Esophagus squamous epithelium (tissue), 4 donors: ENCODE results near the gene FIGN.

Experiments
- POLR2A ChIP-seq, 4 donors: fragments of 450-650 bp; IDR thresholded peaks; one replicate each; pipeline ENCODE4 v1.6.1; 2017; ENCODE audit warnings: antibody characterized with exemption in 4 of 4, mild to moderate bottlenecking in 4 of 4, moderate library complexity in 3 of 4
- TF ChIP-seq, protein P1 (sequence below), 6 experiments: fragments of 450-650 bp in 4 of 6; fragments of 200-600 bp in 2 of 6; sonication (generic) in 2 of 6; IDR thresholded peaks; one replicate each; pipeline ENCODE4 v1.5.1; 2016 to 2019; ENCODE audit warnings: antibody characterized with exemption in 6 of 6, mild to moderate bottlenecking in 4 of 6, moderate library complexity in 4 of 6

DNA sequence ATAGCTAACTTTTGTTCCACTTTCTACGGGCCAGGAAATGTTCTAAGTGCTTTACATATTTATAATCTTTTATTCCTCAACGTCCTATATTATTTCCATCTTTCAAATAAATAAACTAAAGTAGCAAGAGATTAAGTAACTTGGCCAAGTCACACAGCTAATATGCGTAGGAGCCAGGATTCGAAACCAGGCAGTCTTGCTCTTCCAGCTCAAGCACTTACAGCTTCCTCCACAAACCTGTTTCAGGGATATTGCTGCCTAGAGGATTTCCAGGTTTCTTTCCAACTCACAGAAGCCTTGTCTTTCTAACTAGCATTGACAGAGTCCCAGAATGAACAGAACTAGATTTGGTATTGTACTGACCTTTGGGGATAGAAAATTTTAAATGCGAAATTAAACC, 102.5 kb downstream of the FIGN start:
- TF ChIP-seq, protein P1, sequence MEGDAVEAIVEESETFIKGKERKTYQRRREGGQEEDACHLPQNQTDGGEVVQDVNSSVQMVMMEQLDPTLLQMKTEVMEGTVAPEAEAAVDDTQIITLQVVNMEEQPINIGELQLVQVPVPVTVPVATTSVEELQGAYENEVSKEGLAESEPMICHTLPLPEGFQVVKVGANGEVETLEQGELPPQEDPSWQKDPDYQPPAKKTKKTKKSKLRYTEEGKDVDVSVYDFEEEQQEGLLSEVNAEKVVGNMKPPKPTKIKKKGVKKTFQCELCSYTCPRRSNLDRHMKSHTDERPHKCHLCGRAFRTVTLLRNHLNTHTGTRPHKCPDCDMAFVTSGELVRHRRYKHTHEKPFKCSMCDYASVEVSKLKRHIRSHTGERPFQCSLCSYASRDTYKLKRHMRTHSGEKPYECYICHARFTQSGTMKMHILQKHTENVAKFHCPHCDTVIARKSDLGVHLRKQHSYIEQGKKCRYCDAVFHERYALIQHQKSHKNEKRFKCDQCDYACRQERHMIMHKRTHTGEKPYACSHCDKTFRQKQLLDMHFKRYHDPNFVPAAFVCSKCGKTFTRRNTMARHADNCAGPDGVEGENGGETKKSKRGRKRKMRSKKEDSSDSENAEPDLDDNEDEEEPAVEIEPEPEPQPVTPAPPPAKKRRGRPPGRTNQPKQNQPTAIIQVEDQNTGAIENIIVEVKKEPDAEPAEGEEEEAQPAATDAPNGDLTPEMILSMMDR (IDR thresholded peaks at IDR 0.05): no peak
- no peak for TF ChIP-seq POLR2A (IDR thresholded peaks at IDR 0.05)
